ENCODE results near the gene CDKN2A. TPM values are rescaled to one million over a fixed set of nuclear protein-coding genes. Genes with fewer than 3 reads are reported as not detected.

CDKN2A gene
- total and polyA plus RNA-seq, 9 of the 15 experiments (the other 6 are each of a cell fraction or from before 2014, with no cell fraction given), result not detected

GRCh38 chr9:21994556-21995005 is 389 bp upstream of the CDKN2A start, which contains the start of gene CDKN2B-AS1 (continued):
- TF ChIP-seq ZNF12 (CRISPR knock-in tag; IDR thresholded peaks at IDR 0.05), result no peak
- TF ChIP-seq RBM39 (optimal IDR thresholded peaks at IDR 0.05; ENCODE audit: low read depth, low read length), result no peak
- TF ChIP-seq ZBTB1 (CRISPR knock-in tag; IDR thresholded peaks at IDR 0.05; ENCODE audit: borderline replicate concordance, low read depth), result no peak
- no peak for TF ChIP-seq HLTF (IDR thresholded peaks at IDR 0.05)
- no peak for TF ChIP-seq ZNF280A (IDR thresholded peaks at IDR 0.05; ENCODE audit: low read depth, partially characterized antibody)

DNA sequence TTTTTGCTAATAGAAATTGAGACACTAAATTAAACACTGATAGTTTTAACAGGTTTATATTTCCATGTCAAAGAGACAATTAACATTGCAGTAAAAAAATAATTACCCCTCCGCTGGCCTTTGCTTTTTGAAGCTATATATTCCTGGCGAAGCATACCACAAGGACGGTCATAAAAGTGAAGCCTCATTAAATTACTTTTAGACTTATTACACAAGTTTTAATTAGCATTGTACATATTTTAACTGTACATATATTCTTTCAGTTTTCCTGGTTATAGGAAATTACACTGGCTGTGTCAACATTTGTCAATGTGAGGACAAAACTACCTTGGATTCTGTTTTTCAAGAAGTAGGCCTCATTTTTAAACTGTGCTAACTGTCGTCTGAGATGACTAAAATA is 1.2 kb downstream of the CDKN2A start:
- Histone ChIP-seq H3K4me1 (replicated peaks in 1 of 2; ENCODE audit: control insufficient read depth in 2 of 2, insufficient read depth in 2 of 2, low read length in 2 of 2) (no peaks in the 10 kb centered on the region), H2AFZ (ENCODE audit: low read depth, low read length) (no peak overlapping the region), H3K27ac (ENCODE audit: extremely low read depth, low read depth, low read length) (no peak overlapping the region), H3K4me2 (ENCODE audit: insufficient read depth, low read length) (no peak overlapping the region), H3K27me3 (ENCODE audit: control insufficient read depth in 2 of 2, insufficient read depth in 2 of 2, low read length in 2 of 2) (no peaks in the 10 kb centered on the region), H3K4me3 (no peak overlapping the region), H3K9me3 (replicated peaks; ENCODE audit: control insufficient read depth, insufficient read depth, low read depth, low read length) (no peaks in the 10 kb centered on the region), H3K36me3 (ENCODE audit: control insufficient read depth, insufficient read depth, low read length) (no peaks in the 10 kb centered on the region), H3K9ac (ENCODE audit: insufficient read depth in 1 of 2, low read depth in 2 of 2, low read length in 2 of 2) (no peak overlapping the region), H3K79me2 (ENCODE audit: control insufficient read depth, insufficient read depth, low read length) (no peaks in the 10 kb centered on the region), H4K20me1 (replicated peaks; ENCODE audit: control insufficient read depth, insufficient read depth, low read length) (no peaks in the 10 kb centered on the region), H3K9me1 (ENCODE audit: control insufficient read depth, insufficient read depth, low read length) (no peaks in the 10 kb centered on the region)
- no TSS peak for BruUV-seq (replicated peaks)
- ChIA-PET CTCF (ENCODE audit: low intra/inter-chr PET ratio) (no interaction called here), POLR2A (no interaction called here)
- no peak for FAIRE-seq
- ATAC-seq, result no peak
- in situ Hi-C loops (cut with MboI), result no loop called here
- no CpG with 5 or more reads among the region's 4 CpGs for WGBS (ENCODE audit: insufficient coverage, low coverage, missing lambda C conversion rate)
- no peak for DNase-seq (ENCODE audit: extremely low read depth in 1 of 4, low spot score in 3 of 4)
- intact Hi-C loops (cut with micrococcal nuclease), result no loop called here
- no peak for TF ChIP-seq TSHZ1 (CRISPR knock-in tag; IDR thresholded peaks at IDR 0.05)
- TF ChIP-seq, protein P1, sequence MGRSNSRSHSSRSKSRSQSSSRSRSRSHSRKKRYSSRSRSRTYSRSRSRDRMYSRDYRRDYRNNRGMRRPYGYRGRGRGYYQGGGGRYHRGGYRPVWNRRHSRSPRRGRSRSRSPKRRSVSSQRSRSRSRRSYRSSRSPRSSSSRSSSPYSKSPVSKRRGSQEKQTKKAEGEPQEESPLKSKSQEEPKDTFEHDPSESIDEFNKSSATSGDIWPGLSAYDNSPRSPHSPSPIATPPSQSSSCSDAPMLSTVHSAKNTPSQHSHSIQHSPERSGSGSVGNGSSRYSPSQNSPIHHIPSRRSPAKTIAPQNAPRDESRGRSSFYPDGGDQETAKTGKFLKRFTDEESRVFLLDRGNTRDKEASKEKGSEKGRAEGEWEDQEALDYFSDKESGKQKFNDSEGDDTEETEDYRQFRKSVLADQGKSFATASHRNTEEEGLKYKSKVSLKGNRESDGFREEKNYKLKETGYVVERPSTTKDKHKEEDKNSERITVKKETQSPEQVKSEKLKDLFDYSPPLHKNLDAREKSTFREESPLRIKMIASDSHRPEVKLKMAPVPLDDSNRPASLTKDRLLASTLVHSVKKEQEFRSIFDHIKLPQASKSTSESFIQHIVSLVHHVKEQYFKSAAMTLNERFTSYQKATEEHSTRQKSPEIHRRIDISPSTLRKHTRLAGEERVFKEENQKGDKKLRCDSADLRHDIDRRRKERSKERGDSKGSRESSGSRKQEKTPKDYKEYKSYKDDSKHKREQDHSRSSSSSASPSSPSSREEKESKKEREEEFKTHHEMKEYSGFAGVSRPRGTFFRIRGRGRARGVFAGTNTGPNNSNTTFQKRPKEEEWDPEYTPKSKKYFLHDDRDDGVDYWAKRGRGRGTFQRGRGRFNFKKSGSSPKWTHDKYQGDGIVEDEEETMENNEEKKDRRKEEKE (IDR thresholded peaks at IDR 0.05; ENCODE audit: borderline replicate concordance in 1 of 2, control insufficient read depth in 1 of 2, low read depth in 2 of 2, low read length in 1 of 2), result no peak
- TF ChIP-seq ZNF277 (CRISPR knock-in tag; IDR thresholded peaks at IDR 0.05; ENCODE audit: borderline replicate concordance), result no peak
- TF ChIP-seq RFX1 (IDR thresholded peaks at IDR 0.05), result no peak
- no peak for TF ChIP-seq BRCA1 (IDR thresholded peaks at IDR 0.05)
- TF ChIP-seq BRCA1 (CRISPR knock-in tag; IDR thresholded peaks at IDR 0.05), result no peak

All from K562 (cell line).